ENCODE data around the gene NCOA7. TPM values are rescaled to one million over a fixed set of nuclear protein-coding genes. Genes with fewer than 3 reads are reported as not detected.

The NCOA7 gene
- total and polyA plus RNA-seq, 9 of the 15 experiments (the other 6 are each of a cell fraction or from before 2014, with no cell fraction given), result 5.8 to 14.6 (median 9.3) TPM

DNA sequence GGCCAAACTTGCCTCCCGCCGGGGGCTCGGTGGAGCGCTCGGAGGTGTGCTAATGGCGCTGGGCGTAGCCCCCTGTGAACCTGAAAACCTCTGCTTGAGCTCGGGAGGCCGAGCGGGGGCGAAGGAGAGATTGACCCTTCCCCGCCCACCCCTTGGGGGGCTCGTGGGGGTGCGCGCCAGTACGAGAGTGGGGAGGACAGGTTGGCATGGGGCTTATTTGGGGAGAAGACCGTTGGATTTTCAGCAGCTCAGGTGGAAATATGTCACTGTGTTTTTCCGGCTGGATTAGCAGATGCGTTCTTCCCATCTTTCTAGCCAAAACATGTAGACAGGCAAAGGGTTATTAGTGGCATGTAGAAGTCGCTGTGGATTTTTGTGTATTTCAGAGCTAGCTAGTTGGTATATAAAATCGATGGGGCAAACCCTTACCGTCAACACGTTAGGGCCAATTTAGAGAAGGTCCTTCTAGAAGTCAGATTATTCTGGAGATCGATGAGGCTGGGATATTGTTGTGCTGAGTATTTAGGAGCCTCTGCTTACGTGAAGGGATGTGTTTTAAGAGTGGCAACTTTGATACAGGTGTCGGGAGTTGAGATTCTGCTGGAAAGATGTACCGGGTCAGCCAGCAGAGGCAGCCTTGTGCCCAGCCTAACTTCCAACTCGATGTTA lies 525 bp downstream of the NCOA7 start (continued):
- TF ChIP-seq, protein P1, sequence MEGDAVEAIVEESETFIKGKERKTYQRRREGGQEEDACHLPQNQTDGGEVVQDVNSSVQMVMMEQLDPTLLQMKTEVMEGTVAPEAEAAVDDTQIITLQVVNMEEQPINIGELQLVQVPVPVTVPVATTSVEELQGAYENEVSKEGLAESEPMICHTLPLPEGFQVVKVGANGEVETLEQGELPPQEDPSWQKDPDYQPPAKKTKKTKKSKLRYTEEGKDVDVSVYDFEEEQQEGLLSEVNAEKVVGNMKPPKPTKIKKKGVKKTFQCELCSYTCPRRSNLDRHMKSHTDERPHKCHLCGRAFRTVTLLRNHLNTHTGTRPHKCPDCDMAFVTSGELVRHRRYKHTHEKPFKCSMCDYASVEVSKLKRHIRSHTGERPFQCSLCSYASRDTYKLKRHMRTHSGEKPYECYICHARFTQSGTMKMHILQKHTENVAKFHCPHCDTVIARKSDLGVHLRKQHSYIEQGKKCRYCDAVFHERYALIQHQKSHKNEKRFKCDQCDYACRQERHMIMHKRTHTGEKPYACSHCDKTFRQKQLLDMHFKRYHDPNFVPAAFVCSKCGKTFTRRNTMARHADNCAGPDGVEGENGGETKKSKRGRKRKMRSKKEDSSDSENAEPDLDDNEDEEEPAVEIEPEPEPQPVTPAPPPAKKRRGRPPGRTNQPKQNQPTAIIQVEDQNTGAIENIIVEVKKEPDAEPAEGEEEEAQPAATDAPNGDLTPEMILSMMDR (IDR thresholded peaks at IDR 0.05 in 2 of 3, conservative IDR thresholded peaks at IDR 0.05 in 1 of 3; ENCODE audit: insufficient read depth in 2 of 3, low read depth in 1 of 3, low read length in 3 of 3), result peak; percentile 63 to 68 (median 66)
- peak; percentile 64 for TF ChIP-seq SP1 (CRISPR knock-in tag; IDR thresholded peaks at IDR 0.05)
- TF ChIP-seq ZBTB7A (IDR thresholded peaks at IDR 0.05; ENCODE audit: borderline replicate concordance, control insufficient read depth, low read depth, low read length), result peak; percentile 63; the same call in 1 of the 2 replicates
- no peak for TF ChIP-seq RB1 (IDR thresholded peaks at IDR 0.05; ENCODE audit: low read depth)
- TF ChIP-seq, protein P2, sequence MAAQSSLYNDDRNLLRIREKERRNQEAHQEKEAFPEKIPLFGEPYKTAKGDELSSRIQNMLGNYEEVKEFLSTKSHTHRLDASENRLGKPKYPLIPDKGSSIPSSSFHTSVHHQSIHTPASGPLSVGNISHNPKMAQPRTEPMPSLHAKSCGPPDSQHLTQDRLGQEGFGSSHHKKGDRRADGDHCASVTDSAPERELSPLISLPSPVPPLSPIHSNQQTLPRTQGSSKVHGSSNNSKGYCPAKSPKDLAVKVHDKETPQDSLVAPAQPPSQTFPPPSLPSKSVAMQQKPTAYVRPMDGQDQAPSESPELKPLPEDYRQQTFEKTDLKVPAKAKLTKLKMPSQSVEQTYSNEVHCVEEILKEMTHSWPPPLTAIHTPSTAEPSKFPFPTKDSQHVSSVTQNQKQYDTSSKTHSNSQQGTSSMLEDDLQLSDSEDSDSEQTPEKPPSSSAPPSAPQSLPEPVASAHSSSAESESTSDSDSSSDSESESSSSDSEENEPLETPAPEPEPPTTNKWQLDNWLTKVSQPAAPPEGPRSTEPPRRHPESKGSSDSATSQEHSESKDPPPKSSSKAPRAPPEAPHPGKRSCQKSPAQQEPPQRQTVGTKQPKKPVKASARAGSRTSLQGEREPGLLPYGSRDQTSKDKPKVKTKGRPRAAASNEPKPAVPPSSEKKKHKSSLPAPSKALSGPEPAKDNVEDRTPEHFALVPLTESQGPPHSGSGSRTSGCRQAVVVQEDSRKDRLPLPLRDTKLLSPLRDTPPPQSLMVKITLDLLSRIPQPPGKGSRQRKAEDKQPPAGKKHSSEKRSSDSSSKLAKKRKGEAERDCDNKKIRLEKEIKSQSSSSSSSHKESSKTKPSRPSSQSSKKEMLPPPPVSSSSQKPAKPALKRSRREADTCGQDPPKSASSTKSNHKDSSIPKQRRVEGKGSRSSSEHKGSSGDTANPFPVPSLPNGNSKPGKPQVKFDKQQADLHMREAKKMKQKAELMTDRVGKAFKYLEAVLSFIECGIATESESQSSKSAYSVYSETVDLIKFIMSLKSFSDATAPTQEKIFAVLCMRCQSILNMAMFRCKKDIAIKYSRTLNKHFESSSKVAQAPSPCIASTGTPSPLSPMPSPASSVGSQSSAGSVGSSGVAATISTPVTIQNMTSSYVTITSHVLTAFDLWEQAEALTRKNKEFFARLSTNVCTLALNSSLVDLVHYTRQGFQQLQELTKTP (IDR thresholded peaks at IDR 0.05; ENCODE audit: low read depth in 1 of 2, partially characterized antibody in 2 of 2), result peak in 1 of 2 experiments; percentile 11
- peak; percentile 4 for TF ChIP-seq KDM5B (IDR thresholded peaks at IDR 0.05; ENCODE audit: insufficient replicate concordance, low read depth, low read length)
- TF ChIP-seq, protein P3, sequence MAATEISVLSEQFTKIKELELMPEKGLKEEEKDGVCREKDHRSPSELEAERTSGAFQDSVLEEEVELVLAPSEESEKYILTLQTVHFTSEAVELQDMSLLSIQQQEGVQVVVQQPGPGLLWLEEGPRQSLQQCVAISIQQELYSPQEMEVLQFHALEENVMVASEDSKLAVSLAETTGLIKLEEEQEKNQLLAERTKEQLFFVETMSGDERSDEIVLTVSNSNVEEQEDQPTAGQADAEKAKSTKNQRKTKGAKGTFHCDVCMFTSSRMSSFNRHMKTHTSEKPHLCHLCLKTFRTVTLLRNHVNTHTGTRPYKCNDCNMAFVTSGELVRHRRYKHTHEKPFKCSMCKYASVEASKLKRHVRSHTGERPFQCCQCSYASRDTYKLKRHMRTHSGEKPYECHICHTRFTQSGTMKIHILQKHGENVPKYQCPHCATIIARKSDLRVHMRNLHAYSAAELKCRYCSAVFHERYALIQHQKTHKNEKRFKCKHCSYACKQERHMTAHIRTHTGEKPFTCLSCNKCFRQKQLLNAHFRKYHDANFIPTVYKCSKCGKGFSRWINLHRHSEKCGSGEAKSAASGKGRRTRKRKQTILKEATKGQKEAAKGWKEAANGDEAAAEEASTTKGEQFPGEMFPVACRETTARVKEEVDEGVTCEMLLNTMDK (IDR thresholded peaks at IDR 0.05; ENCODE audit: borderline replicate concordance, insufficient read depth, low read depth, low read length, poor library complexity, severe bottlenecking), result peak; percentile 24
- TF ChIP-seq, protein P4, sequence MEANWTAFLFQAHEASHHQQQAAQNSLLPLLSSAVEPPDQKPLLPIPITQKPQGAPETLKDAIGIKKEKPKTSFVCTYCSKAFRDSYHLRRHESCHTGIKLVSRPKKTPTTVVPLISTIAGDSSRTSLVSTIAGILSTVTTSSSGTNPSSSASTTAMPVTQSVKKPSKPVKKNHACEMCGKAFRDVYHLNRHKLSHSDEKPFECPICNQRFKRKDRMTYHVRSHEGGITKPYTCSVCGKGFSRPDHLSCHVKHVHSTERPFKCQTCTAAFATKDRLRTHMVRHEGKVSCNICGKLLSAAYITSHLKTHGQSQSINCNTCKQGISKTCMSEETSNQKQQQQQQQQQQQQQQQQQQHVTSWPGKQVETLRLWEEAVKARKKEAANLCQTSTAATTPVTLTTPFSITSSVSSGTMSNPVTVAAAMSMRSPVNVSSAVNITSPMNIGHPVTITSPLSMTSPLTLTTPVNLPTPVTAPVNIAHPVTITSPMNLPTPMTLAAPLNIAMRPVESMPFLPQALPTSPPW (CRISPR knock-in tag; IDR thresholded peaks at IDR 0.05), result 0 out of 2 replicates have a peak, but pooled peaks have one; percentile 8
- TF ChIP-seq RCOR1 (IDR thresholded peaks at IDR 0.05; ENCODE audit: borderline replicate concordance in 1 of 2, low read depth in 2 of 2, low read length in 2 of 2), result peak in 1 of 2 experiments; percentile 37; a peak in 1 of 4 replicates
- TF ChIP-seq MAZ (CRISPR knock-in tag; conservative IDR thresholded peaks at IDR 0.05 in 1 of 2, IDR thresholded peaks at IDR 0.05 in 1 of 2), result peak in 1 of 2 experiments; percentile 64; a peak in 1 of 4 replicates
- no peak for TF ChIP-seq WHSC1 (IDR thresholded peaks at IDR 0.05; ENCODE audit: low read length)
